HG03039 (cell line): ENCODE measurements around the gene HADHB.
"Not testable (repeated sequence)": the region's sequence is repeated elsewhere in the genome, so short reads cannot be mapped to it uniquely, and the experiment has no call there.

Experiments used
- ATAC-seq: cut with Tn5 transposase; IDR thresholded peaks from one replicate; pipeline ENCODE4 v1.9.1; 2021; ENCODE audit warnings: mild to moderate bottlenecking, moderate library complexity; ENCODE audit not compliant: unreplicated experiment

The HADHB gene

DNA sequence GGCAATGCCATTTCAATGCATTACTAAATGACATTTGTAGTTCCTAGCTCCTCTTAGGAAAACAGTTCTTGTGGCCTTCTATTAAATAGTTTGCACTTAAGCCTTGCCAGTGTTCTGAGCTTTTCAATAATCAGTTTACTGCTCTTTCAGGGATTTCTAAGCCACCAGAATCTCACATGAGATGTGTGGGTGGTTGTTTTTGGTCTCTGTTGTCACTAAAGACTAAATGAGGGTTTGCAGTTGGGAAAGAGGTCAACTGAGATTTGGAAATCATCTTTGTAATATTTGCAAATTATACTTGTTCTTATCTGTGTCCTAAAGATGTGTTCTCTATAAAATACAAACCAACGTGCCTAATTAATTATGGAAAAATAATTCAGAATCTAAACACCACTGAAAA lies 45.3 kb downstream of the HADHB start:
- no peak for ATAC-seq

DNA sequence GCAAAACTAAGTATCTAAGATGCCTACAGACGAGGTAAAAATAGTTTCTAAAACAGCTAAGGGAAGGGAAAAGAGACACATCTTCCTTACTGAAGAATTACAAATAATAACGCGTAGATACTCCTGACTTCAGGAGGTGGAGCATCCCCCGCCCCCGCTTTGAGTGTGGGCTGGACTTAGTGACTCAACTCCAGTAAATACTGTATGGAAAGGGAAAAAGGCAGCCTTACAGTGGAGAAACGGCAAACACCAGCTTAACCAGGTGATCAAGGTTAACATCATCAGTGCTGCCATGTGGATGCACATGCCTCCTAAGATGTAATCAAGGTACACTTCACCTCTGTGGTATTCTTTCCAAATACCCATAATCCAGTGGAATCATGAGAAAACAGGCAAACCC lies 47.9 kb downstream of the HADHB start:
- ATAC-seq: no peak

DNA sequence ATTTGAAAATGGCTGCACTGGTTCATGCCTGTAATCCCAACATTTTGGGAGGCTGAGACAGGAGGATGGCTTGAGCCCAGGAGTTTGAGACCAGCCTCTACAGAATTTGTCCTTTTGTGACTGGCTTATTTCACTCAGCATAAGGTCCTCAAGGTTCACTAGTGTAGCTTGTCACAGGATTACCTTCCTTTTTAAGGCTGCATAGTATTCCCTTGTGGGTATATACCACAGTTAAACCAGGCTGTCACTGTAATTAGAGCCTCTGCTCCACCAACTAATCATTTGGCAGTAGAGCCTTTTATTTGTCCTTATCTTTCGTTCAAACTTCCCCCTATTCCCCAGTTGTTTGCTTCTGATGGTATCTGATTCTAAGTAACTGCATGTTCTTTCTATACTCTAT lies 50.8 kb downstream of the HADHB start:
- ATAC-seq: no peak

DNA sequence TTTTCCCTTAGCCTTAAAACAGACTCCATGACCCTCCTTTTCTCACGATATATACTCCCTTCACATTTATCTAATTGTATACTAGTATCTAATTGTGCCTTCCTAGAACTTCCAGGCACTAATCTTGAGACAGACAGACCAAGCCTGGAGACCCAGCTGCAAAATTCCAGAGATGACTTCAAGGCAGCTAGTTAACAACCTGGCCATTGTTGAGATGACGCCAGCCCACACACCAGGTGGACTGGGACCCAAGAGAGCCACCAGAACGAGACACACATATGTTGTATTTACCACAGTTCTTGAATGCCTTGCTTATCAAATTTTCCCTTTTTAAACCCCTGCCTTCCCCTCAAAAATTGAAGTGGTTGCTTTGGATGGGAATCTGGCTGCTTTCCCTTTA lies 52.3 kb downstream of the HADHB start:
- no peak for ATAC-seq

DNA sequence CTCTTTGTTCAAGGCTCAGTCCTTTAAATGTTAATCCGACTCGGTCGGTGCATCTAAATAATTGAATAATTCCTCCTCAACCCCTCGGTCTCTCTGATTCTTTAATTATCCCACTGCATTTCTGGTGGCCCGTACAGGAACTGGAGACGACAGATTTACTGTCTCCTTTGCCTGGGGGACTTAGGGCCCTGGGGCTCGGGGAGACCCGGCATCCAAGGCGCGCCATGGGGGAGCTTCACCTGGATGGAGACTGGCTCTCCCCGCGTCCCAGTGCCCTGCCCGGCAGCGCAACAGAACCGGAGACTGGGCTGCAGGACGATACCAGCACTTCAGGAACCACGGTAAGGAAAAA lies 53.5 kb downstream of the HADHB start:
- ATAC-seq: no peak

DNA sequence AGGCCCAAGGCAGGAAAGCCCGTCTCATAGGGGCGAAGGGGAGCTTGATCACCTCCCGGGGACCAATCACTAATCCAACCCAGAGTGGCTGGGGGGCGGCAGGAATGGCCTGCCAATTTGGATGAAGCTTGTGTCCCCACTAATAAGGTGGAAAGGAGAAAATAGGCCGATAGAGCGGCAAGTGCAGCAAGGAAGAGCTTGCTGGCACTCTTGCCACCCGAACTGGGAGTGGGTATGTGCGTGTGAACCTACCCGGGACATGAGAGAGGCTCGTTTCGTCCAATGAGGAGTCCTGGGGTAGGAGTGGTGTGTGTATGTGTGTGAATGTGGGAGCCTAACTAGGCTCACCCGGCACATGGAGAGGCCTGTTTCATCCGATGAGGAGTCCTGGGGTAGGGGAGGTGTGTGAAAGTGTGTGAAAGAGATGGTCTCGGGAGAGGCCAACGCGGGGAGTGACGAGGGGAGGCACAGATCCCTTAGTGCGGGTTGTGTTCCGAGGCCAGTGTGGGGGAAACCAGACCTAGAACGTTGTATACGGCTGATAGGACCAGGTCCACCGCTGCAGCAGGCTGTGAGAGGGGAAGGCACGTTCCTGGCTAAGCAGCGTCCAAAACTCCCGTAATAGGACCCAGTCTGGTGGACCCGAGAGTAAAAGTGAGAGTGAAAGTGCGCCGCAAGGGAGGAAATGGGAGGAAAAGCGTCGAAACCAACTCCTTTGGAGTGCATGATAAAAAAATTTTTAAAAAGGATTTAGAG lies 54.1 kb downstream of the HADHB start:
- ATAC-seq: no peak

DNA sequence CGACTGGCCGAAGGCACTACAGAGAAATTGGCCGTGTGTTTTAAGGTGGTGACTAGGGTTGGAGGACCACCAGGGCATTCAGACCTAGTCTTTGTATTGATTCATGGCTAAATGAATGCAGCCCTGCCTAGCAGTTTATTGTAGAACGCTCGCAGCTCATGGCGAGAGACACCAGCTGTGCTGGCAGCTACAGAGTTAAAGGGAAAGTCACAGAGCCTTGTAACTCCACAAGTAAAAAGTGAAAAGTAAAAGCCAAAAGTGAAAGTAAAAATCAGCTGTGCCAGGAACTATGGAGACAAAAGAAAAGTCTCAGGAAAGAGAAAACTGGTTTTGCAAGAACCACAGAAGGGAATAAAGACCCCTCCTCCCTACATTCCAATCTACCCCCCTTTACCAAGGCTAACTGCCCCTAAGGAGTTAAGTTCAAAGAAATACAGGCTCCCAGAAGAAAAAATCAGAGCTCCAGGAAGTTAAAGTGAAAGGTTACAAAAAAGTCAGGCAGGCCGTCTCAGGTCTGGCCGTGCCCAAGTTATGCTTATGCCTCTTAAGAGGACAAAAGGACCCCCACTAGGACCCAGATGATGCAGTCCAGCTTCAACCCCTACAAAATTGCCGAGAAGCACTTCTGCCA lies 54.8 kb downstream of the HADHB start:
- ATAC-seq: no peak

DNA sequence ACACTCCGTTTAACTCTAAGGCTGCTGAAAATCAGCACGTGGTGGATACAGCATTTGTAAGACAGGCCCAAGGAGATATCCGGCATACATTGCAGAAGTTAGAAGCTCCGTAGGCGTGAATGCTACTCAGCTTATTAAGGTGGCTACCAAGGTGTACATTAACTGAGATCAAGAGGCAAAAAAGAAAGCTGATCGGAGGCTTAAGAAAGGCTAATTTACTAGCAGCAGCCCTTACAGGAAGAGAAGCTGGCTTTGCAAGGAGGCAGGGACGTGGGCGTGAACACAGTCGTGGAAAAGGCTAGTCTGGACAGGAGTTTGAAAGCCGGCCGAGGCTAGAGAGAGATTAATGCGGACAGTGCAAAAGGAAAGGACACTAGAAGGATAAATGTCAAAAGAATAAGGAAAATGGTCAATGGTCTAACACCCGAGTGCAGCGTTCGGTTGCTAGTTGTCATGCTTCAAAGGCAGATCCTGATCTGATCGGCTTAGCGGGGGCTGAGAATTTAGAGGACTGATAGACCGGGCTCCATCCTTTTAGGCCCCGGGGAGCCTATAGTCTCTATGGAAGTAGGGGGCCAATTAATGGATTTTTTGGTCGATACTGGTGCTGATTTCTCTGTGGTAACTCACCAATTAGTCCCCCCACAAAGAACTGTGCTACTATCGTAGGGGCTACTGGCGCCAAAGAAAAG lies 55.6 kb downstream of the HADHB start:
- no peak for ATAC-seq

DNA sequence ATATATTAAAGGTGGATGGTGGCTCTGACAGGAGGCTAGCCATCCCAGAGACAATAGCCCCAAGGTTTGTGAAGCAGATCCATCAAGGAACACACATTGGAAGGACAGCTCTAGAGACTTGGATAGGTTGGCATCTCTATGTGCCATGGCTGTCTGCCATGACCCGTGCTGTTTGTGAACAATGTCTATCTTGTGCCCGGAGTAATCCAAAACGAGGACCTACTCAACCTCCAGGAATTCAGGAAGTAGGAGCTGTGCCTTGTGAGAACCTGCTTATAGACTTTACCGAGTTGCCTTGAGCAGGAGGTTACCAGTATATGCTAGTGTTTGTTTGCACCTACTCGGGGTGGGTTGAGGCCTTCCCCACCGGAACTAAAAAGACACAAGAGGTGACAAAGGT lies 58.1 kb downstream of the HADHB start:
- ATAC-seq: no peak

DNA sequence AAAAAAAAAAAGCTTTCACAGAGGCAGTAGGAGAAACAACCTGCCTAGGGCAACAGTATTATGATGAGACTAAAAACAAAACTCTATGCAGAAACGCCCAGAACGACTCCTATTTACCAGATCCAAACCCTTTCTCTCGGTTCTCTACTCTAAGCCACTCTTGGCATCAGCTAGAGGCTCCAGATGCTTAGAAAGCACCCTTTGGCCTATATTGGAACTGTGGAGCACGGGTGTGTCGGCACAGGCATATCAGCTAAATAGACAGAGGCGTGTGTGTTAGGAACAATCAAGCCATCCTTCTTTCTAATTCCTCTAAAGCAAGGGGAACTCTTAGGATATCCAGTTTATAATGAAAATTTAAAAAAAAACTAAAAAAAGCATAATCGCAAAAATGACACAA lies 60.4 kb downstream of the HADHB start:
- not testable (repeated sequence) for ATAC-seq

DNA sequence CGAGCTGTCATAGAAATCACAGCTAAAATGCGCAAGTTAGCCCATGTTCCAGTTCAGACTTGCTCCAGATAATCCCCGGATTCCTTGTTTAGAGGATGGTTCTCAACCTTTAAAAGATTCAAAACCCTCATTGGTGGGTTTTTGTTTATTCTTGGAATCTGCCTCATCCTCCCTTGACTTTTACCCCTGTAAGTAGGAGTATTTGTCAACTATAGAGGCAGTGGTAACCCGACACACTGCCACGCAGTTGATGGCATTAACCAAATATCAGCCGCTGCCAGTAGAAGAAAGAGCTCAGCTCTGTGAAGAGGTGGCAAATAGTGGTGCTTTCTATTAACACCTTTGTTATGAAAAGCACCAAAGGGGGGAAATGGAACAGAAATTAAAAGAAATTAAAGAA lies 60.8 kb downstream of the HADHB start:
- no peak for ATAC-seq

DNA sequence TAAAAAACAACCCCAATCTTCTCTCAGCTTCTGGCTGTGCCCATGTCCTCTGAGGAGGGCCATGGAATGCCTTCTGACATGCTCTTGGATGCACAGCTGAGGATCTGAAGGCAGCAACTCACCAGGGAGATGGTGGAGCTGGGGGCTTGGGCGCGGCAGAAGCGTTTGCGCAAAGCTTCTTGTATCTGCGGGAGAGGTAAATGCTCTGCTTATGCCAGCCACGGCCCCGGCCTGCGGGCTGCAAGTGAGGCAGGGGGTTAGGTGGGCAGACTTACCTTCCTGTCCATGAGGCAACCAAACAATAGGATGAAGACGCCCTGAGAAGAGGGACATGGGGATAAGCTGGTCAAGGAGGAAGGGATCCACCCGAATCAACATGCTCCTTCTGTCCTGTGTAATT lies 65.2 kb downstream of the HADHB start:
- ATAC-seq: no peak

DNA sequence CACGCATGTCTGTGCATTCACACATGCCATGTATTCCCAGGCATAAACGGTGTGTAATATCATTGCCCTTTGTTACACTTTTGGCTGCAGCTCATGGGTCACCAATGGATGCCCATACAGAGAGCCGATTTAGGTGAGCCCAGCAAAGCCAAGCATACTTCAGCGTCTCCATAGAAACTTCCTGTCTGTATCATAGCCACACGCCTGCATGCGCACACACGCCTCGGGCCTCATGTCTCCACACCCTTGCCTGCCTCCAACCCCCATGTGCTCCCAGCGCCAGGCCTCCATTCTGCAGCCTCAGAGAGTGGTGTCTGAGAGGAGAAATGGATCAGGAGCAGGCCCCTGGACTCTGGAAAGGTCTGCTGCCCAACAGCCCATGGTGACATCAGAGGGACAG lies 67.7 kb downstream of the HADHB start:
- ATAC-seq: no peak

DNA sequence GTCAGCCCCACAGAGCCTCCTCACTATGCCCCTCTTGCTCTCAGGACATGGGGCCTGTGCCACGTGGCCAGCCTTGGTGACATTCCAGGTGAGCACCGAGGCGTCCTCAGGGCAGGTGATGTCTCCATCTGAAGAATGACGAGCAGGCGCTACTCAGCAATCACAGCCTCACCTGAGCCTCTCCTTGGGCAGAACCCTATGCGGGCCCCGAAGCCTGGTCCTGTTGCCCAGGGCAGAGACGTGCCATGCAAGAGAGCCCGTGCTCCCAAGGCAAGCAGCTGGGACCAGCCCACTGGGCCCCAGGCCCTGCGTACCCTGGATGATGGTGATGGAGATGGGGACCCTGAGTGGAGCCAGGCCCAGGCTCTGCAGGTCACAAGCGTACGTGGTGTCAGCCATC lies 68.7 kb downstream of the HADHB start:
- ATAC-seq: no peak

DNA sequence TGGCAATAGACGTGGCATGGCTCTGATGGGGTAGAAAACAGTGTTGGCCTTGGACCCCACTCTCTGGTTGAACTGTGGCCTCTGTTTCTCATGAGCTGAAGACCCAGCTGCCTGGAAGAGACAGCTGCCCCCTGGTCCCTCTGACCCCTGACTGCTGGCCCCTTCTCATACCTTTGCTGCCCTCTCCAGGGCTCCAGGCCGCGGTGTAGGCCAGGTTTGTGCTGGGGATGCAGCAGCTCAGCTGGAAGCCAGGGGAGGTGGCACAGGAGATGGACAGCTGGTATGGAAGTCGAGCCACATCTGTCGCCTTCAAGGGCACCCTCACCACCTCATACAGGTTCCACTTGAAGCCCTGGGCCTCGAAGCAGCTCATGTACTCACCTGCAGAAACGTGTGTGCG lies 69.5 kb downstream of the HADHB start:
- no peak for ATAC-seq

DNA sequence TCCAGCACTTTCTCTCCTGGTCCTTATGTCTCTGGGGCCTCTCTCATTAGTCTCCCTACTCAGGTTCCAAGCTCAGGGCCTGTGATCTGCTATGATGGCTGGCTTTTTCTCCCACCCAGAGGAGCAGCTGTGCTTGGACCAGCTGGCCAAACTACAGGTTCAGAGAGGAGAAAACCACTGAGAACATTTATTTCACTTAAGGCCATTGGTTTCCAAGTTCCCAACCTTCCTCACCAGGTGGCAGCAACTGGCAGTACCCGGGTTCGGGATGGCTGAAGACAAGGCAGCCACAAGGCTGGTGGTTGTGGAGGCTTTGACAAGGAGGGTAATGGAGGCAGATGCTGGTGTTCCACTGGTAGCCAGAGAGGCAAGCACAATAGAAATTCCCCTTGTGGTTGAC lies 71.3 kb downstream of the HADHB start:
- ATAC-seq: no peak

DNA sequence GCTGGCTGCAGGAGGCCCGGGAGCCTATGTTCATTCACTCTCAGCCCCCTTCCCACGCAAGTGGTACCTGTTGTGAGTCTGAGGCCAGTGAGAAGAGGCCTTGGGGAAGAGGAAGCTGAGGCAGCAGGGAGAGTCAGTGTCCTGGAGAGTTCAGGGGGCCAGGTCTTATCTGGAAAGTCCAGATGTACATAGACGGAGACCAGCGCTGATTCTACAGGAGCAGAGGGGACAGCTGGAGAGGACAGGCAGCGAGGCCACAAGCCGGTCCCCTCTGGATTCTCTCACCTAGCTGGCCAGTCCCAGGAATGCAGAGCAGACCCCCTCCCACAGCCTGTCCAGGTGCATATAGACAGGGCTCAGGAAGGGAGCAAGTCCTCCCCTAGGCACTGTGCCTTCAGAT lies 72.1 kb downstream of the HADHB start:
- no peak for ATAC-seq

DNA sequence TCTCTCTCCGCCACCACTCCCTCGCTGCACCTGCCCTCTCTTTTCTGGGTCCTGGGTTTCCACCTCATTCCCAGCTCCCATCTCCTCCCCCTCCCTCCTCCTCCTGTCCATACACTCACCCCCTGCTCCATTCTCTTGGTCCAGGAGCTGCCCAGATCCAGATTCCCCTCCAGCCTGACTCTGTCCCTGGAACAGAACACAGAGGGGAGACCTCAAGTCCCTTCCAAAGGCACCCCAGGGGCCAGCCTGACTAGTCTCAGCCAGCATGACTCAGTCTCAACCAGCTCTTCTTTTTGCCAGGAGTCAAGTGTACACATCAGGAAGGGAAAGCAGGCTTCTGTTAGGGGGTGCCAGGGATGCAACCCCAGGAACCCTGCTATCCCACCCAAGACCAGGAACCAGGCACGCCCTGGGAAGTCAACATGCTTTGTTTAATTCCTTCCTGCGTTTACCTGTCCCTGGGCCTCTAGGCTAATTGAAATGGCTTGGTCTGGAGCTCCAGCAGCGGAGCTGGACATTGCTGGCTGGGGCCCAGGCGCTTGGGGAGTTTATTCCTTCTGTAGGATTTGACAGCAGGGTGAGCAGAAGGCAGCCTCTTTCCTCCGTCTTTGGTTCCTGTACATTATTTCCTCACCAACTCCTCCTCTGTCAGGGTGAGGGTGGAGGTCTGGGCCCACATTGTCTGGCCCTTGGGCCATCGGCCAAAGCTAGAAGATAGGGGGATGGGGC lies 72.8 kb downstream of the HADHB start:
- ATAC-seq: no peak

DNA sequence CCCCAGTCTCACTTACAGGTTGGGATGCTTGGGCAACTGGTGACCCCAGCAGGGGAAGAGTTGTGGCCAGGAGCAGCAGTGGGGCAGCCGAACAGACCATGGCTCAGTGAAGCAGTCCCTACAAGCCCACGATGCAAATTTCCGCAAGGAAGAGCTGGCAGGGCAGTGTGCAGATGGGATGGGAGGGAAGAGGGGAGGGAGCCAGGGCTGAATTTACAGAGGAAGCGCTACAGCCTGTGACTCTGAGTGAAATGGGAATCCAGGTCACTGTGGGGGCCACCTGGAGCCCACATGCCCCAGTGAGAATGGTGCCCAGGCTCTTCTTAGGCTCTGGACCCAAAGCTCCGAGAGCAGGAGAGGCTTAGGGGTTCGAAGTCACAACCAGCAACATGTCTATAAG lies 74.2 kb downstream of the HADHB start:
- ATAC-seq: no peak

DNA sequence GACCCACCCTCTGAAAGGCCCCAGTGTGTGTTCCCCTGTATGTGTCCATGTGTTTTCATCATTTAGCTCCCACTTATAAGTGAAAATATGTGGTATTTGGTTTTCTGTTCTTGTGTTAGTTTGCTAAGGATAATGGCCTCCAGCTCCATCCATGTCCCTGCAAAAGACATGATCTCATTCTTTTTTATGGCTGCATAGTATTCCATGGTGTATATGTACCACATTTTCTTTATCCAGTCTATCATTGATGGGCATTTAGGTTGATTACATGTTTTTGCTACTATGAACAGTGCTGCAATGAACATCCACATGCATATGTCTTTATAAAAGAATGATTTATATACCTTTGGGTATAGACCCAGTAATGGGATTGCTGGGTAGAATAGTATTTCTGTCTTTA lies 79.7 kb downstream of the HADHB start:
- ATAC-seq: not testable (repeated sequence)

DNA sequence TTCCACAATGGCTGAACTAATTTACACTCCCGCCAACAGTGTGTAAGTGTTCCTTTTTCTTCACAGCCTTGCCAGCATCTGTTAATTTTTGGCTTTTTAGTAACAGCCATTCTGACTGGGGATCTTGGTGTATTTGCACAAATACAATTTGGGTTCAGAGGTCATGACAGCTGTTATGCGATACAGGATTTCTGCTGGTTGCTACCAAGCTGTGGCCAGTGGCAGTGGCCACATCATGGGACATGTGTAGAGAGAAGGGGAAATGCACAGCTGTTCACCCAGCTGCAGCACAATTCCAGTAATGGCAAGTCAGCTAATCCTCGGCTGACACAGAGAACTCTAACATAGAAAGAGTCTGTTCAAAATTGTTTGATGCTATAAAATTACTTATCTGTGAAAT lies 80.2 kb downstream of the HADHB start:
- no peak for ATAC-seq

DNA sequence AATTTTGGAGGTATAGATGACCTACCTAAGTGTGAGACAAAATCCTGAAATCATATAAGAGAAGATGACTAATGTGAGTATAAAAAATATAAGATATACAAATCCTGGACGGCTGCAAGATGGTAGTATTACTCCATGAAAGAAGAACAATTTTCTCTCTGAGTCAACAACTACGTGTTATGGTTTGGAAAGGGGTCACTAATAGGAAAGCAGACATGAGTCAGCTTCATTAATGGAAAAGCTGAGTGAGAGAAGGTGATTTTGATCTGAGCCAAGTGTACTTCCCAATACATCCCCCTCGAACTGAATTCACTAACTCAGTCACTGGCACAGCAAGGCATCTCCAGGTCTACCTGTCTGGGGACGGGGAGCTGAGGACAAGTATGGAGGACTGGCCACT lies 81.1 kb downstream of the HADHB start:
- no peak for ATAC-seq
